ENCODE data around the gene VTN. TPM values are rescaled to one million over a fixed set of nuclear protein-coding genes. Genes with fewer than 3 reads are reported as not detected.

The VTN gene
- total RNA-seq, 4 donors from 2014 or later = 0.33 to 0.39 TPM; not detected in 2

DNA sequence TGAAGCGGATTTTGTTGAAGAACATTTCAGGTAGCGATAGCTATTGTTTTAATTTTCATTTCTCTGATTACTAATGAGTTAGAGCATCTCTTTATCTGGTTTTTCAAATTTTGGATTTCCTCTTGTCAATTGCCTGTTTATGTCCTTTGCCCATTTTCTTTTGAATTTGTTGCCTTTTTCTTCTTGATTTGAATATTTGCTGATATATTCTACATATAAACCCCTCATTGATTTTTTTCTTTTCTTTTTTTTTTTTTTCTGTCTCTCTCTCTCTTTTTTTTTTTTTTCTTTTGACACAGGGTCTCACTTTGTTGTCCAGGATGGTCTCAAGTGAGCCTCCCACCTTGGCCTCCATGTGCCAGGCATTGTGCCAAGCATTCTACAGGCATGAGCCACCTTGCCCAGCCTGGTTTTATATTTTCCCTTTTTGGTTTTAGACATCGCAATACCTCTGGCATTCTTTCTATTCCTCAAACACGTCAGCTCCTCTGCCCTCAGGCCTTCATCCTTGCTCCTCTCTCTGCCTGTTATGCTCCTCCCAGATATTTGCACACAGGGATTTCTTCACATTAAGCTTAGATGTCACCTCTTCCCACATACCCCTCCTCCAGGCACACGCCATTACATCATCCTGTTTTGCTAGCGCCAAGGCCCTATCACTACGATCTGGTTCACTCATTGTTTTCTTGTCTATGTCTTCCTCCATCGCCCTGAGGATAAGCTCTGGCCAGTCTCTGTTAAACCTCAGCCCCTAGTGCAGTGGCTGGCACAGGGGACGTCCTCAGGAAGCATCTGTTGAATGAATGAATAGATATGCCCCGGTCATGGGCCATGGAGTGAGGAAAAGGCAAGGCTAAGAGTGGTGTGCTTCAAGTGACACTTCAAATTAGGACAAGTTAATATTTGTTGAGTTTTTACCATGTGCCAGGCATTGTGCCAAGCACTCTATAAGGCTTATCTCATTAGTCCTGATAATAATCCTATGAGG is 10.0 kb upstream of the VTN start:
- no peaks in the 10 kb centered on the region for H3K36me3 ChIP-seq
- no peaks in the 10 kb centered on the region for H3K9me3 ChIP-seq
- H3K4me3 ChIP-seq (replicated peaks in 1 of 3) = no peak overlapping the region
- H3K27me3 ChIP-seq = no peaks in the 10 kb centered on the region
- peaks cover 13 to 15% of the 10 kb centered on the region in 2 donors for H3K4me1 ChIP-seq
- WGBS, 2 donors = 71 to 77% methylated on average over 10 of the region's 10 CpGs
- TF ChIP-seq POLR2A (IDR thresholded peaks at IDR 0.05) (no peak), CTCF (IDR thresholded peaks at IDR 0.05) (no peak)
- no peak for DNase-seq
- H3K27ac ChIP-seq = no peak overlapping the region
- intact Hi-C loops (cut with DNase I) = no loop called here

DNA sequence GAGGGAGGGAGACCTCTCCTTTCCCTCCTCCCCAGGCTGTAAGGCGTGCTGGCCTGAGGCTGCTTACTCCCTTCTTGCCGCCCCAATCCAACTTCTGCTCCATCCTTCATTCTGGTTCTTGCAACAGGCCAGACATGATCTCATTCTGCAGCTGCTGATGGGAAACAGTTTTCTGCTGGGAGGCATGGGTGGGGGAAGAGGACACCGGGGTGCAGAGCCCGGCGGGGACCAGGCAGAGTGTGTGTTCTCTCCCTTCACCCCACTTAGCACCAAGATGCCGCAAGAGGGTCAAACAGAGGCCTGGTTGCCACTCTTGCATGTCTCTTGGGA is 2.8 kb upstream of the VTN start:
- Histone ChIP-seq H3K27ac (no peak overlapping the region), H3K4me3 (replicated peaks in 1 of 3) (peak overlapping the region in 1 of 3 donors; percentile 45), H3K36me3 (no peaks in the 10 kb centered on the region), H3K9me3 (no peaks in the 10 kb centered on the region), H3K27me3 (no peaks in the 10 kb centered on the region), H3K4me1 (peaks cover 15 to 25% of the 10 kb centered on the region in 2 donors)
- WGBS, 2 donors = 84 to 88% methylated on average over 6 of the region's 6 CpGs
- TF ChIP-seq CTCF (IDR thresholded peaks at IDR 0.05) = no peak
- no peak for TF ChIP-seq POLR2A (IDR thresholded peaks at IDR 0.05)
- DNase-seq = no peak
- intact Hi-C loops (cut with DNase I) = no loop called here

DNA sequence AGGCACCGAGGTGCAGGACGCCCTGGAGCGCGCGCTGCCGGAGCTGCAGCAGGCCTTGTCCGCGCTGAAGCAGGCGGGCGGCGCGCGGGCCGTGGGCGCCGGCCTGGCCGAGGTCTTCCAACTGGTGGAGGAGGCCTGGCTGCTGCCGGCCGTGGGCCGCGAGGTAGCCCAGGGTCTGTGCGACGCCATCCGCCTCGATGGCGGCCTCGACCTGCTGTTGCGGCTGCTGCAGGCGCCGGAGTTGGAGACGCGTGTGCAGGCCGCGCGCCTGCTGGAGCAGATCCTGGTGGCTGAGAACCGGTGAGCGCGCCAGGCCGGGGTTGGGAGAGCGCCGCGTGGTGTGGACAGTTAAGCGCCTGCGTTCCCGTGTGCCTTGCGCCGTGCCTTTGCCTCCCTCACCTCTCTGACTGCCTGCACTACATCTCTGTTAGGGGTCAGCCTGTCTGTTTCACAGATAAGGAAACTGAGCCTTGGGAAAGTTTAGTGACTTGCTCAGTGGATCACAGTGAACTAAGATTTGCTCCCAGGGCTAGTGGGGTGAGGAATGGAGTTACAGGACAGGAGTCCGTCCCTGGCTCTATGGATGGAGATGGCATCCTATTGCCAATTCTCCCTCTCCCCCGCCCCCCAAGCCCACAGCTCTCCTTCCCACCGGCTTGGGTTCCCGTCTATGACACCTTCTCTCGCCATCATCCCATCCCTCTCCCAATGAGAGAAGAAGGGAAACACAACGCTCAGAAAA is 2.3 kb upstream of the VTN start:
- WGBS, 2 donors = 19 to 61% methylated on average over 6 to 18 of the region's 53 CpGs
- H3K9me3 ChIP-seq = no peaks in the 10 kb centered on the region
- H3K4me1 ChIP-seq = peaks cover 15 to 25% of the 10 kb centered on the region in 2 donors
- DNase-seq = peak; percentile 21 to 29
- intact Hi-C loops (cut with DNase I) = no loop called here
- H3K4me3 ChIP-seq (replicated peaks in 1 of 3) = peak overlapping the region; percentile 11 to 45 (median 45)
- H3K27ac ChIP-seq = peak overlapping the region in 1 of 3 donors; percentile 30
- H3K36me3 ChIP-seq = no peaks in the 10 kb centered on the region
- TF ChIP-seq CTCF (IDR thresholded peaks at IDR 0.05) (no peak), POLR2A (IDR thresholded peaks at IDR 0.05) (no peak)
- H3K27me3 ChIP-seq = no peaks in the 10 kb centered on the region

- Histone ChIP-seq H3K27ac (peak within 1 kb of the TSS in 1 of 3 donors; percentile 30), H3K4me3 (replicated peaks in 1 of 3) (peak within 1 kb of the TSS; percentile 11 to 45 (median 45)), H3K36me3 (no peaks in the 10 kb centered on the region), H3K4me1 (peaks cover 15 to 25% of the 10 kb centered on the region in 2 donors), H3K9me3 (no peaks in the 10 kb centered on the region), H3K27me3 (no peaks in the 10 kb centered on the region)
- intact Hi-C loops (cut with DNase I) = no loop called here
- TF ChIP-seq CTCF (IDR thresholded peaks at IDR 0.05) = no peak
- TF ChIP-seq POLR2A (IDR thresholded peaks at IDR 0.05) = no peak
- 1% methylated on average over 40 to 42 of the region's 80 CpGs for whole genome bisulfite sequencing, 2 donors
- DNase-seq = peak; percentile 69 to 79
Measured at GRCh38 chr17:28371245-28372202, 1.4 kb upstream of the VTN start, which contains the start of gene SARM1. SARM1 (plus strand) TSS chr17:28371694; CDS start chr17:28372033, 339 bp downstream.

All from thyroid gland (tissue), 4 donors.